Ovary (tissue), 9 donors: ENCODE data around the gene CYTH1. TPM values are rescaled to one million over a fixed set of nuclear protein-coding genes. Genes with fewer than 3 reads are reported as not detected.

Experiments used
- DNase-seq, 5 donors: peaks; one replicate each; pipeline ENCODE4 v3.0.0-alpha.2; 2019 to 2020
- H3K27ac ChIP-seq, 2 donors: fragments of 200-600 bp; one replicate each; pipeline versions ENCODE4 v1.5.1 to v1.8.0; 2019 to 2022
- H3K27me3 ChIP-seq: fragments of 200-600 bp; one replicate; pipeline ENCODE4 v1.8.0; 2022
- H3K36me3 ChIP-seq: fragments of 200-600 bp; sonication (generic); one replicate; pipeline ENCODE4 v1.5.1; 2019
- H3K4me1 ChIP-seq: one replicate; pipeline ENCODE4 v1.8.1; 2013; ENCODE audit warnings: mild to moderate bottlenecking, moderate library complexity; ENCODE audit not compliant: insufficient read depth
- H3K4me3 ChIP-seq: fragments of 200-600 bp; sonication (generic); one replicate; pipeline ENCODE4 v1.5.1; 2017
- H3K9me3 ChIP-seq, 2 donors: fragments of 200-600 bp in 1 of 2; sonication (generic) in 1 of 2; one replicate each; pipeline versions ENCODE4 v1.5.1 to v1.8.1; 2013 to 2019; ENCODE audit warnings: mild to moderate bottlenecking in 1 of 2, moderate library complexity in 1 of 2
- CTCF ChIP-seq, 3 donors: fragments of 450-650 bp in 2 of 3; fragments of 200-600 bp in 1 of 3; IDR thresholded peaks; one replicate each; pipeline versions ENCODE4 v1.5.1 to v1.8.0; 2016 to 2022; ENCODE audit warnings: antibody characterized with exemption in 3 of 3, mild to moderate bottlenecking in 1 of 3
- EP300 ChIP-seq: sonication (generic); formaldehyde crosslinking; IDR thresholded peaks from one replicate; pipeline ENCODE4 v1.6.1; 2017; ENCODE audit warnings: antibody characterized with exemption
- POLR2A ChIP-seq: fragments of 450-650 bp; IDR thresholded peaks from one replicate; pipeline ENCODE4 v1.6.1; 2017; ENCODE audit warnings: antibody characterized with exemption, mild to moderate bottlenecking, moderate library complexity
- WGBS, 3 donors: extraction: QIAGEN DNeasy Blood & Tissue Kit in 1 of 3; methylation state at CpG; one replicate each; pipeline versions ENCODE4 v1.1.5 to v1.1.7; 2013 to 2017; 5-methylcytosine and 5-hydroxymethylcytosine counted together
- intact Hi-C, 4 donors: fragments of 100-400 bp; cut with DNase I; formaldehyde crosslinking; loops; one replicate each; pipeline versions ENCODE4 v1.11.0 to v1.15.1; 2022 to 2023
- polyA plus RNA-seq, 2 donors: library from polyadenylated mRNA; stranded (reverse); fragments of 200-250 nt in 1 of 2; fragments of 350-450 nt in 1 of 2; fragmentation: Illumina TruSeq in 1 of 2; extraction: RNeasy Lipid Tissue Mini Kit (QIAGEN cat#74804) in 1 of 2; gene quantifications; one replicate each; pipeline ENCODE4 v1.2.3, GENCODE V29; 2013 to 2014
- total RNA-seq, 7 donors: library from RNA; depleted of rRNA in 2 of 7; stranded (reverse); fragments of >200 nt in 2 of 7; fragmentation: NEBNext Ultra II Directional in 3 of 7; extraction: Animal tissue kit (Norgen Biotek cat#: 25700) in 3 of 7; gene quantifications; one replicate each; pipeline versions ENCODE4 v1.1.0 to v1.2.4, GENCODE V29; 2016 to 2023
- donor health status: DM: no; HTN: no; CAD: no; lungs with moderate emphysema.
- donor health status: DM: no; HTN: no; CAD: no.
- donor health status: Bipolar disorder and iron deficiency.
- donor health status: DM: yes; HTN: yes; CAD: no.
- donor health status: DM: no; HTN: no; CAD: no.
- donor health status: DM: yes; HTN: yes; CAD: no.

The CYTH1 gene
- total and polyA plus RNA-seq, 9 donors, result 15.1 to 35.3 (median 24.4) TPM

- DNase-seq, result no peak
- Histone ChIP-seq H3K4me3 (no peak overlapping the region), H3K4me1 (peaks cover 8% of the 10 kb centered on the region), H3K27me3 (no peaks in the 10 kb centered on the region), H3K9me3 (no peaks in the 10 kb centered on the region), H3K27ac (no peak overlapping the region), H3K36me3 (no peaks in the 10 kb centered on the region)
- TF ChIP-seq POLR2A (no peak), CTCF (IDR thresholded peaks at IDR 0.05) (no peak), EP300 (no peak)
- intact Hi-C loops, result no loop called here
- WGBS, 3 donors, result 88 to 94% (median 92%) methylated on average over 17 to 18 of the region's 18 CpGs
These were observed 18.3 kb upstream of the CYTH1 start for GRCh38 chr17:78800132-78800931.

GRCh38 chr17:78798695-78799559 is 16.9 kb upstream of the CYTH1 start:
- intact Hi-C loops, result no loop called here
- Histone ChIP-seq H3K4me1 (peaks cover 11% of the 10 kb centered on the region), H3K36me3 (no peaks in the 10 kb centered on the region), H3K27me3 (no peaks in the 10 kb centered on the region), H3K4me3 (no peak overlapping the region), H3K9me3 (no peaks in the 10 kb centered on the region), H3K27ac (no peak overlapping the region)
- TF ChIP-seq POLR2A, result no peak
- TF ChIP-seq CTCF (IDR thresholded peaks at IDR 0.05), result no peak
- no peak for TF ChIP-seq EP300
- no peak for DNase-seq
- WGBS, 3 donors, result 81 to 84% (median 82%) methylated on average over 33 of the region's 33 CpGs

- no peaks in the 10 kb centered on the region for H3K36me3 ChIP-seq
- TF ChIP-seq CTCF (IDR thresholded peaks at IDR 0.05), result no peak
- TF ChIP-seq EP300, result no peak
- TF ChIP-seq POLR2A, result no peak
- H3K4me3 ChIP-seq, result no peak overlapping the region
- 62 to 76% (median 69%) methylated on average over 28 of the region's 28 CpGs for WGBS, 3 donors
- peaks cover 11% of the 10 kb centered on the region for H3K4me1 ChIP-seq
- no peak overlapping the region for H3K27ac ChIP-seq
- intact Hi-C loops, result no loop called here
- DNase-seq, result no peak
- no peaks in the 10 kb centered on the region for H3K9me3 ChIP-seq
- H3K27me3 ChIP-seq, result no peaks in the 10 kb centered on the region
These were observed 15.9 kb upstream of the CYTH1 start for GRCh38 chr17:78797691-78798585.

- WGBS, 3 donors, result 40 to 68% (median 50%) methylated on average over 11 of the region's 11 CpGs
- TF ChIP-seq EP300, result no peak
- no peak for TF ChIP-seq CTCF (IDR thresholded peaks at IDR 0.05)
- no peak for TF ChIP-seq POLR2A
- Histone ChIP-seq H3K9me3 (no peaks in the 10 kb centered on the region), H3K4me3 (no peak overlapping the region), H3K27me3 (no peaks in the 10 kb centered on the region), H3K36me3 (no peaks in the 10 kb centered on the region), H3K4me1 (peaks cover 11% of the 10 kb centered on the region), H3K27ac (no peak overlapping the region)
- intact Hi-C loops, result no loop called here
- DNase-seq, result no peak
These were observed 15.1 kb upstream of the CYTH1 start for GRCh38 chr17:78797213-78797612.
